Stimulated activated naive CD4-positive, alpha-beta T cell (primary cell): Measurements from ENCODE around the gene TIAM1.
A peak's percentile ranks its signal among the peaks of the same experiment; 100 is the strongest.

Experiments used
- DNase-seq, 6 experiments: peaks; one replicate each; lab custom pipeline; 2025; lab: John Stamatoyannopoulos, UW

Gene TIAM1

GRCh38 chr21:31330144-31330483, 13.9 kb downstream of the TIAM1 start:
- no peak for DNase-seq

- no peak for DNase-seq
Observed at GRCh38 chr21:31329456-31330143, 14.5 kb downstream of the TIAM1 start.

GRCh38 chr21:31326522-31327242, 17.4 kb downstream of the TIAM1 start:
- peak in 4 of 6 experiments; percentile 13 to 51 (median 35) for DNase-seq

GRCh38 chr21:31318971-31319370, 25.1 kb downstream of the TIAM1 start:
- no peak for DNase-seq

GRCh38 chr21:31317688-31318087, 26.4 kb downstream of the TIAM1 start:
- no peak for DNase-seq

GRCh38 chr21:31316488-31317169, 27.4 kb downstream of the TIAM1 start:
- DNase-seq = no peak

- no peak for DNase-seq
Observed at GRCh38 chr21:31316072-31316471, 28.0 kb downstream of the TIAM1 start.

- no peak for DNase-seq
Observed at GRCh38 chr21:31310750-31311149, 33.3 kb downstream of the TIAM1 start.

GRCh38 chr21:31308584-31308983, 35.5 kb downstream of the TIAM1 start:
- DNase-seq = no peak

- no peak for DNase-seq
Observed at GRCh38 chr21:31305888-31306287, 38.2 kb downstream of the TIAM1 start.

GRCh38 chr21:31299291-31300147, 44.5 kb downstream of the TIAM1 start:
- no peak for DNase-seq

GRCh38 chr21:31298618-31299269, 45.3 kb downstream of the TIAM1 start:
- no peak for DNase-seq

- DNase-seq = no peak
Observed at GRCh38 chr21:31297806-31298205, 46.3 kb downstream of the TIAM1 start.

GRCh38 chr21:31295676-31296075, 48.4 kb downstream of the TIAM1 start:
- DNase-seq = no peak

- no peak for DNase-seq
Observed at GRCh38 chr21:31294691-31295090, 49.4 kb downstream of the TIAM1 start.

- DNase-seq = no peak
Observed at GRCh38 chr21:31293986-31294385, 50.1 kb downstream of the TIAM1 start.

GRCh38 chr21:31290765-31291164, 53.3 kb downstream of the TIAM1 start:
- DNase-seq = no peak

- DNase-seq = no peak
Observed at GRCh38 chr21:31289702-31290101, 54.4 kb downstream of the TIAM1 start.

- DNase-seq = no peak
Observed at GRCh38 chr21:31288191-31288590, 55.9 kb downstream of the TIAM1 start.

GRCh38 chr21:31287201-31287600, 56.9 kb downstream of the TIAM1 start:
- DNase-seq = no peak

- no peak for DNase-seq
Observed at GRCh38 chr21:31286621-31287020, 57.4 kb downstream of the TIAM1 start.
